ENCODE data around the gene EIF4G2.
"Not testable (repeated sequence)": the region's sequence is repeated elsewhere in the genome, so short reads cannot be mapped to it uniquely, and the experiment has no call there.

The EIF4G2 gene

GRCh38 chr11:10828402-10828801 is 19.7 kb upstream of the EIF4G2 start:
- no peak overlapping the region for H3K4me3 Mint-ChIP-seq
- no peak overlapping the region for H3K27ac Mint-ChIP-seq
- H3K36me3 Mint-ChIP-seq (ENCODE audit: low read depth), result peaks cover 18% of the 10 kb centered on the region

GRCh38 chr11:10824888-10825287 is 16.2 kb upstream of the EIF4G2 start:
- Mint-ChIP-seq H3K4me3 (no peak overlapping the region), H3K27me3 (ENCODE audit: low read depth) (no peaks in the 10 kb centered on the region), H3K9me3 (no peaks in the 10 kb centered on the region), H3K36me3 (ENCODE audit: low read depth) (peaks cover 17% of the 10 kb centered on the region), H3K27ac (no peak overlapping the region), H3K4me1 (ENCODE audit: low read depth) (peaks cover 7% of the 10 kb centered on the region)

More at GRCh38 chr11:10828402-10828801, 19.7 kb upstream of the EIF4G2 start:
- Mint-ChIP-seq H3K9me3 (no peaks in the 10 kb centered on the region), H3K27me3 (ENCODE audit: low read depth) (no peaks in the 10 kb centered on the region), H3K4me1 (ENCODE audit: low read depth) (peaks cover 7% of the 10 kb centered on the region)

GRCh38 chr11:10823152-10823579 is 14.4 kb upstream of the EIF4G2 start:
- H3K27ac Mint-ChIP-seq, result peak overlapping the region; percentile 72
- no peak overlapping the region for H3K4me3 Mint-ChIP-seq
- peaks cover 7% of the 10 kb centered on the region for H3K4me1 Mint-ChIP-seq (ENCODE audit: low read depth)
- peaks cover 15% of the 10 kb centered on the region for H3K36me3 Mint-ChIP-seq (ENCODE audit: low read depth)
- H3K27me3 Mint-ChIP-seq (ENCODE audit: low read depth), result no peaks in the 10 kb centered on the region
- no peaks in the 10 kb centered on the region for H3K9me3 Mint-ChIP-seq

- not testable (repeated sequence) for H3K27me3 Mint-ChIP-seq (ENCODE audit: low read depth); H3K4me1 Mint-ChIP-seq (ENCODE audit: low read depth); H3K9me3 Mint-ChIP-seq; H3K27ac Mint-ChIP-seq; H3K4me3 Mint-ChIP-seq
- peaks cover 13% of the 10 kb centered on the region for H3K36me3 Mint-ChIP-seq (ENCODE audit: low read depth)
Observed at GRCh38 chr11:10822491-10822890, 13.8 kb upstream of the EIF4G2 start.

GRCh38 chr11:10818594-10818993 is 9.9 kb upstream of the EIF4G2 start:
- H3K9me3 Mint-ChIP-seq, result no peaks in the 10 kb centered on the region
- H3K4me1 Mint-ChIP-seq (ENCODE audit: low read depth), result no peaks in the 10 kb centered on the region
- peaks cover 4% of the 10 kb centered on the region for H3K36me3 Mint-ChIP-seq (ENCODE audit: low read depth)
- H3K27ac Mint-ChIP-seq, result no peak overlapping the region
- H3K27me3 Mint-ChIP-seq (ENCODE audit: low read depth), result peaks cover 13% of the 10 kb centered on the region
- H3K4me3 Mint-ChIP-seq, result no peak overlapping the region

- Mint-ChIP-seq H3K36me3 (ENCODE audit: low read depth) (peaks cover 4% of the 10 kb centered on the region), H3K9me3 (no peaks in the 10 kb centered on the region), H3K27me3 (ENCODE audit: low read depth) (peaks cover 20% of the 10 kb centered on the region), H3K4me1 (ENCODE audit: low read depth) (peaks cover 9% of the 10 kb centered on the region), H3K4me3 (no peak overlapping the region), H3K27ac (no peak overlapping the region)
Observed at GRCh38 chr11:10813945-10814344, 5.2 kb upstream of the EIF4G2 start.

GRCh38 chr11:10809373-10810160 is 841 bp upstream of the EIF4G2 start:
- Mint-ChIP-seq H3K36me3 (ENCODE audit: low read depth) (peaks cover 38% of the 10 kb centered on the region), H3K4me3 (peak overlapping the region; percentile 95), H3K4me1 (ENCODE audit: low read depth) (peaks cover 30% of the 10 kb centered on the region), H3K9me3 (no peaks in the 10 kb centered on the region), H3K27me3 (ENCODE audit: low read depth) (peaks cover 8% of the 10 kb centered on the region), H3K27ac (peak overlapping the region; percentile 96)

- Mint-ChIP-seq H3K36me3 (ENCODE audit: low read depth) (peaks cover 50% of the 10 kb centered on the region), H3K27me3 (ENCODE audit: low read depth) (peaks cover 8% of the 10 kb centered on the region), H3K4me3 (peak overlapping the region; percentile 95), H3K9me3 (no peaks in the 10 kb centered on the region), H3K27ac (peak overlapping the region; percentile 96), H3K4me1 (ENCODE audit: low read depth) (peaks cover 40% of the 10 kb centered on the region)
Observed at GRCh38 chr11:10808235-10808552, 532 bp downstream of the EIF4G2 start.

GRCh38 chr11:10807493-10808234 is 1.1 kb downstream of the EIF4G2 start:
- Mint-ChIP-seq H3K9me3 (no peaks in the 10 kb centered on the region), H3K27me3 (ENCODE audit: low read depth) (peaks cover 8% of the 10 kb centered on the region), H3K27ac (peak overlapping the region; percentile 96), H3K36me3 (ENCODE audit: low read depth) (peaks cover 49% of the 10 kb centered on the region), H3K4me1 (ENCODE audit: low read depth) (peaks cover 40% of the 10 kb centered on the region), H3K4me3 (peak overlapping the region; percentile 95)

- H3K4me1 Mint-ChIP-seq (ENCODE audit: low read depth), result peaks cover 47% of the 10 kb centered on the region
- no peaks in the 10 kb centered on the region for H3K9me3 Mint-ChIP-seq
- H3K36me3 Mint-ChIP-seq (ENCODE audit: low read depth), result peaks cover 56% of the 10 kb centered on the region
- no peaks in the 10 kb centered on the region for H3K27me3 Mint-ChIP-seq (ENCODE audit: low read depth)
- H3K4me3 Mint-ChIP-seq, result peak overlapping the region; percentile 95
- no peak overlapping the region for H3K27ac Mint-ChIP-seq
Observed at GRCh38 chr11:10806206-10806605, 2.5 kb downstream of the EIF4G2 start.

GRCh38 chr11:10805741-10806140 is 3.0 kb downstream of the EIF4G2 start:
- H3K4me1 Mint-ChIP-seq (ENCODE audit: low read depth), result peaks cover 51% of the 10 kb centered on the region
- H3K9me3 Mint-ChIP-seq, result no peaks in the 10 kb centered on the region
- peaks cover 61% of the 10 kb centered on the region for H3K36me3 Mint-ChIP-seq (ENCODE audit: low read depth)
- H3K27ac Mint-ChIP-seq, result no peak overlapping the region
- peak overlapping the region; percentile 4 for H3K4me3 Mint-ChIP-seq
- no peaks in the 10 kb centered on the region for H3K27me3 Mint-ChIP-seq (ENCODE audit: low read depth)

- Mint-ChIP-seq H3K9me3 (no peaks in the 10 kb centered on the region), H3K27me3 (ENCODE audit: low read depth) (no peaks in the 10 kb centered on the region), H3K4me1 (ENCODE audit: low read depth) (peaks cover 60% of the 10 kb centered on the region), H3K27ac (peak overlapping the region; percentile 22), H3K4me3 (no peak overlapping the region), H3K36me3 (ENCODE audit: low read depth) (peaks cover 80% of the 10 kb centered on the region)
Observed at GRCh38 chr11:10803676-10804075, 5.0 kb downstream of the EIF4G2 start.

GRCh38 chr11:10800292-10800691 is 8.4 kb downstream of the EIF4G2 start:
- Mint-ChIP-seq H3K9me3 (no peaks in the 10 kb centered on the region), H3K4me1 (ENCODE audit: low read depth) (peaks cover 52% of the 10 kb centered on the region), H3K36me3 (ENCODE audit: low read depth) (peaks cover 74% of the 10 kb centered on the region), H3K4me3 (no peak overlapping the region), H3K27ac (no peak overlapping the region), H3K27me3 (ENCODE audit: low read depth) (no peaks in the 10 kb centered on the region)

- no peak overlapping the region for H3K4me3 Mint-ChIP-seq
- peaks cover 61% of the 10 kb centered on the region for H3K36me3 Mint-ChIP-seq (ENCODE audit: low read depth)
- H3K27me3 Mint-ChIP-seq (ENCODE audit: low read depth), result no peaks in the 10 kb centered on the region
- no peaks in the 10 kb centered on the region for H3K9me3 Mint-ChIP-seq
- no peak overlapping the region for H3K27ac Mint-ChIP-seq
- H3K4me1 Mint-ChIP-seq (ENCODE audit: low read depth), result peaks cover 41% of the 10 kb centered on the region
Observed at GRCh38 chr11:10798330-10798928, 10.3 kb downstream of the EIF4G2 start.

GRCh38 chr11:10797531-10797930 is 11.2 kb downstream of the EIF4G2 start:
- Mint-ChIP-seq H3K9me3 (no peaks in the 10 kb centered on the region), H3K27ac (no peak overlapping the region), H3K36me3 (ENCODE audit: low read depth) (peaks cover 59% of the 10 kb centered on the region)

More at GRCh38 chr11:10797531-10797930, 11.2 kb downstream of the EIF4G2 start:
- peaks cover 6% of the 10 kb centered on the region for H3K27me3 Mint-ChIP-seq (ENCODE audit: low read depth)
- peaks cover 44% of the 10 kb centered on the region for H3K4me1 Mint-ChIP-seq (ENCODE audit: low read depth)
- H3K4me3 Mint-ChIP-seq, result no peak overlapping the region

Data from T-helper 1 cell treated with Interleukin-12 subunit alpha and Interleukin-12 subunit beta and Interleukin-4 antibody, amounts not matched to agents 30 μg/mL and 1 μg/mL, for 36 hours (primary cell).